H9 (cell line): Measurements from ENCODE around the gene COL4A2. TPM values are rescaled to one million over a fixed set of nuclear protein-coding genes. Genes with fewer than 3 reads are reported as not detected.

Experiments
- DNase-seq: peaks from one replicate; pipeline ENCODE4 v3.0.0-alpha.2; 2017
- H2AFZ ChIP-seq: one replicate; pipeline ENCODE4 v1.6.1; 2013; ENCODE audit warnings: mild to moderate bottlenecking, low read length, control low read depth, moderate library complexity
- H2AK5ac ChIP-seq: 2 replicates; pipeline ENCODE4 v1.6.1; 2013; ENCODE audit warnings: low read length, control low read depth, mixed read lengths; ENCODE audit not compliant: insufficient read length
- H2BK120ac ChIP-seq: one replicate; pipeline ENCODE4 v1.6.1; 2013; ENCODE audit warnings: low read depth, mild to moderate bottlenecking, low read length, control low read depth, inconsistent platforms; ENCODE audit not compliant: poor library complexity, severe bottlenecking
- H2BK12ac ChIP-seq: 2 replicates; pipeline ENCODE4 v1.6.1; 2013; ENCODE audit warnings: low read length, control low read depth, mixed read lengths, low read depth; ENCODE audit not compliant: insufficient read length
- H2BK15ac ChIP-seq: 2 replicates; pipeline ENCODE4 v1.6.1; 2013; ENCODE audit warnings: low read depth, low read length, control low read depth
- H2BK20ac ChIP-seq: one replicate; pipeline ENCODE4 v1.6.1; 2013; ENCODE audit warnings: low read depth, mild to moderate bottlenecking, low read length, control low read depth, inconsistent platforms; ENCODE audit not compliant: poor library complexity, severe bottlenecking
- H2BK5ac ChIP-seq: 2 replicates; pipeline ENCODE4 v1.6.1; 2013; ENCODE audit warnings: low read length, control low read depth, mixed read lengths; ENCODE audit not compliant: insufficient read length
- H3K14ac ChIP-seq: 2 replicates; pipeline ENCODE4 v1.6.1; 2013; ENCODE audit warnings: low read length, control low read depth; ENCODE audit not compliant: insufficient read depth
- H3K18ac ChIP-seq: 2 replicates; pipeline ENCODE4 v1.6.1; 2013; ENCODE audit warnings: low read depth, mild to moderate bottlenecking, mixed read lengths, low read length, control low read depth; ENCODE audit not compliant: insufficient read length
- H3K23ac ChIP-seq: 2 replicates; pipeline ENCODE4 v1.6.1; 2013; ENCODE audit warnings: low read length, control low read depth, mixed read lengths, low read depth; ENCODE audit not compliant: insufficient read length
- H3K23me2 ChIP-seq: 2 replicates; pipeline ENCODE4 v1.6.1; 2013; ENCODE audit warnings: low read depth, mild to moderate bottlenecking, mixed read lengths, low read length, control low read depth; ENCODE audit not compliant: insufficient read length, poor library complexity, severe bottlenecking
- H3K27ac ChIP-seq: 2 replicates; pipeline ENCODE4 v1.5.1; 2013; ENCODE audit warnings: low read length, control low read depth, mixed read lengths, low read depth; ENCODE audit not compliant: insufficient read length
- H3K27me3 ChIP-seq: 2 replicates; pipeline ENCODE4 v1.6.1; 2013; ENCODE audit warnings: low read length, control low read depth, inconsistent platforms; ENCODE audit not compliant: insufficient read depth
- H3K4ac ChIP-seq: 2 replicates; pipeline ENCODE4 v1.6.1; 2013; ENCODE audit warnings: low read depth, mild to moderate bottlenecking, control low read depth, inconsistent platforms, low read length, moderate library complexity
- H3K4me1 ChIP-seq: 2 replicates; pipeline ENCODE4 v1.6.1; 2013; ENCODE audit warnings: low read length, control low read depth, inconsistent platforms; ENCODE audit not compliant: insufficient read depth
- H3K4me2 ChIP-seq: 2 replicates; pipeline ENCODE4 v1.6.1; 2013; ENCODE audit warnings: low read length, control low read depth, mixed read lengths; ENCODE audit not compliant: insufficient read length, insufficient read depth
- H3K56ac ChIP-seq: 2 replicates; pipeline ENCODE4 v1.6.1; 2013; ENCODE audit warnings: low read depth, mild to moderate bottlenecking, mixed read lengths, low read length, control low read depth; ENCODE audit not compliant: insufficient read length
- H3K79me1 ChIP-seq: 2 replicates; pipeline ENCODE4 v1.6.1; 2013; ENCODE audit warnings: low read depth, mild to moderate bottlenecking, moderate library complexity, low read length, control low read depth, inconsistent platforms; ENCODE audit not compliant: insufficient read depth, poor library complexity, severe bottlenecking
- H3K79me2 ChIP-seq: 2 replicates; pipeline ENCODE4 v1.6.1; 2013; ENCODE audit warnings: low read length, control low read depth, inconsistent platforms; ENCODE audit not compliant: insufficient read depth
- H3K9ac ChIP-seq: 2 replicates; pipeline ENCODE4 v1.6.1; 2013; ENCODE audit warnings: low read length, control low read depth, mixed read lengths; ENCODE audit not compliant: insufficient read length; ENCODE audit errors: extremely low read depth
- H3K9me3 ChIP-seq: one replicate; pipeline ENCODE4 v1.6.1; 2013; ENCODE audit warnings: low read depth, low read length, inconsistent platforms; ENCODE audit not compliant: control insufficient read depth
- H3T11ph ChIP-seq: one replicate; pipeline ENCODE4 v1.6.1; 2013; ENCODE audit warnings: mild to moderate bottlenecking, low read length, control low read depth, inconsistent platforms
- H4K20me1 ChIP-seq: one replicate; pipeline ENCODE4 v1.6.1; 2013; ENCODE audit not compliant: control insufficient read depth, insufficient read length, insufficient read depth
- H4K5ac ChIP-seq: 2 replicates; pipeline ENCODE4 v1.6.1; 2013; ENCODE audit warnings: low read depth, mild to moderate bottlenecking, mixed read lengths, low read length, control low read depth; ENCODE audit not compliant: insufficient read length
- H4K8ac ChIP-seq: replicated peaks from 2 replicates; pipeline ENCODE4 v1.6.1; 2013; ENCODE audit warnings: low read length, control low read depth, mixed read lengths, low read depth; ENCODE audit not compliant: insufficient read length
- H4K91ac ChIP-seq: 2 replicates; pipeline ENCODE4 v1.6.1; 2013; ENCODE audit warnings: low read depth, mild to moderate bottlenecking, moderate library complexity, mixed read lengths, low read length, control low read depth; ENCODE audit not compliant: insufficient read length
- H3K27ac Mint-ChIP-seq, 3 experiments: 2 replicates in 2 of 3; 3 replicates in 1 of 3; pipeline ENCODE4 v1.8.0; 2020 to 2021; ENCODE audit warnings: mixed read lengths in 3 of 3, mild to moderate bottlenecking in 1 of 3, moderate library complexity in 1 of 3
- H3K27me3 Mint-ChIP-seq: 2 replicates; pipeline ENCODE4 v1.8.0; 2021; ENCODE audit warnings: low read depth, mild to moderate bottlenecking, moderate library complexity, mixed read lengths
- H3K36me3 Mint-ChIP-seq, 3 experiments: 2 replicates in 2 of 3; 3 replicates in 1 of 3; pipeline ENCODE4 v1.8.0; 2020 to 2021; ENCODE audit warnings: low read depth in 3 of 3, mixed read lengths in 3 of 3; ENCODE audit not compliant: insufficient read depth in 1 of 3
- H3K4me1 Mint-ChIP-seq, 2 experiments: 2 replicates each; pipeline ENCODE4 v1.8.0; 2020; ENCODE audit warnings: mixed read lengths in 2 of 2
- H3K4me3 Mint-ChIP-seq, 2 experiments: 2 replicates in 1 of 2; 3 replicates in 1 of 2; pipeline ENCODE4 v1.8.0; 2020 to 2021; ENCODE audit warnings: mild to moderate bottlenecking in 2 of 2, mixed read lengths in 2 of 2, moderate library complexity in 1 of 2
- H3K9me3 Mint-ChIP-seq, 2 experiments: 2 replicates in 1 of 2; 3 replicates in 1 of 2; pipeline ENCODE4 v1.8.0; 2020; ENCODE audit warnings: mild to moderate bottlenecking in 2 of 2, mixed read lengths in 2 of 2, moderate library complexity in 1 of 2
- CTCF ChIP-seq: fragments of 200-600 bp; sonication (generic); conservative IDR thresholded peaks from 3 replicates; pipeline ENCODE4 v1.8.0; 2021; ENCODE audit warnings: antibody characterized with exemption, mild to moderate bottlenecking
- WGBS: extraction: QIAGEN DNeasy Blood & Tissue Kit; methylation state at CpG from one replicate; pipeline ENCODE4 v1.1.7; 2013; ENCODE audit warnings: missing lambda C conversion rate, low lambda C conversion rate, mixed read lengths; ENCODE audit not compliant: insufficient read length; ENCODE audit errors: extremely low coverage; 5-methylcytosine and 5-hydroxymethylcytosine counted together
- total RNA-seq: library from RNA; stranded (reverse); gene quantifications from 2 replicates; pipeline ENCODE4 v1.2.1, GENCODE V29; 2021

Gene COL4A2
- total RNA-seq, 1 experiment from 2014 or later = 76.5 TPM

GRCh38 chr13:110405597-110406450 is 98.7 kb downstream of the COL4A2 start:
- H2BK5ac ChIP-seq = no peak overlapping the region
- H4K5ac ChIP-seq = no peak overlapping the region
- Mint-ChIP-seq H3K9me3 (no peaks in the 10 kb centered on the region), H3K27me3 (no peaks in the 10 kb centered on the region), H3K4me3 (no peak overlapping the region), H3K36me3 (peaks cover 4 to 14% (median 7%) of the 10 kb centered on the region in 3 experiments; a peak in 5 of 7 replicates), H3K4me1 (peaks cover 18 to 21% of the 10 kb centered on the region in 2 experiments), H3K27ac (peak overlapping the region in 2 of 3 experiments; percentile 29 to 65; a peak in 1 of 7 replicates)
- no peak overlapping the region for H3K4me2 ChIP-seq
- no peak overlapping the region for H2BK120ac ChIP-seq
- no peak for DNase-seq
- H2BK12ac ChIP-seq = no peak overlapping the region
- H3K23ac ChIP-seq = no peak overlapping the region
- H3K4me1 ChIP-seq = peaks cover 4% of the 10 kb centered on the region; the same call in 1 of the 2 replicates
- H3K23me2 ChIP-seq = no peaks in the 10 kb centered on the region
- no peak overlapping the region for H3K27ac ChIP-seq
- H3K79me2 ChIP-seq = no peaks in the 10 kb centered on the region
- no peaks in the 10 kb centered on the region for H4K20me1 ChIP-seq
- WGBS = no CpG with 5 or more reads among the region's 12 CpGs
- no peaks in the 10 kb centered on the region for H3K79me1 ChIP-seq
- no peak overlapping the region for H3K18ac ChIP-seq
- H3K27me3 ChIP-seq = no peaks in the 10 kb centered on the region
- H3K4ac ChIP-seq = no peak overlapping the region
- H2AFZ ChIP-seq = no peak overlapping the region
- H4K8ac ChIP-seq = no peak overlapping the region
- no peak overlapping the region for H3K14ac ChIP-seq
- no peak overlapping the region for H2AK5ac ChIP-seq
- no peak overlapping the region for H4K91ac ChIP-seq
- no peak overlapping the region for H2BK20ac ChIP-seq
- TF ChIP-seq CTCF = no peak
- no peaks in the 10 kb centered on the region for H3K9me3 ChIP-seq
- no peak overlapping the region for H3K9ac ChIP-seq
- no peak overlapping the region for H3T11ph ChIP-seq
- H2BK15ac ChIP-seq = no peak overlapping the region
- H3K56ac ChIP-seq = no peak overlapping the region
